ENCODE data around the gene APRT. TPM values are rescaled to one million over a fixed set of nuclear protein-coding genes. Genes with fewer than 3 reads are reported as not detected.

Gene APRT
- total and polyA plus RNA-seq, 9 donors = 12.7 to 150 (median 74.1) TPM

DNA sequence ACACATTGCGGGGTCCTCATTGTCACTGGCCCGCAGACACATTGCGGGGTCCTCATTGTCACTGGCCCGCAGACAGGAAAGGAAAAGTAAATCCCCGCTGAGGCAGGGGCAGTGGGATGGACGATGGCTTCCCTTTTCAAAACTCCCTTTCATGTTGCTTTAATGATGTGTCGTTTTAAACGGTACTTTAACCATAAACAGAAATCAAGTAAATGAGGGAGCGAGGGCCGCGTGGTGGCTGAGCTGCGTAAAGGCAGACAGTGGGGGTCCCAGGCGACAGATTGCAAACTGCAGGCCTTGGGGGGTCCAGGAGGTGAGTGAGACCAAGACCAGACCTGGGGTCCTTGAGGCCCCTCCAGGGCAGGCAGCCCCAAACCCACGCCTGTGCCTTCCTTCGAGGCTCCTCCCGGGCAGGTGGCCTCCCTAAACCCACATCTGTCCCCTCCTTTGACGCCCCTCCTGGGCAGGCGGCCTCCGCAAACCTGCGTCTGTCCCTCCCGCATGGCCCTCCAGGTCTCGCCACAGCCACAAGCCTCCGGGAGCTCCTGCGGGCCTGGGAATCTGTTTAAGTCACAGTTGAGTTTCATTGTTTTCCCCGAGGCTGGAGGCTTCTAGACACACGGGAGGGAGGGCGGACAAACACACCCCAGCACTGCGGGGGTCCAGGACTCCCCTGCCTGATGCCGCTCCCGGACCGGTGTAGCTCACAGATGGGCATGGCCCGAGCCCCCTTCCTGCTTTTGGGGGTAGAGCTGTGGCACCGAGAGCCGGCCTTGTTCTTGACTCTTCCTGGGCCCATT lies 34.1 kb downstream of the APRT start:
- Histone ChIP-seq H3K27ac (no peak overlapping the region), H3K36me3 (no peaks in the 10 kb centered on the region), H3K4me3 (no peak overlapping the region), H3K27me3 (no peaks in the 10 kb centered on the region), H3K4me1 (ENCODE audit: insufficient read depth) (peaks cover 36% of the 10 kb centered on the region), H3K9me3 (no peaks in the 10 kb centered on the region)
- intact Hi-C loops (cut with DNase I) = no loop called here
- no peak for DNase-seq
- TF ChIP-seq, protein P1, sequence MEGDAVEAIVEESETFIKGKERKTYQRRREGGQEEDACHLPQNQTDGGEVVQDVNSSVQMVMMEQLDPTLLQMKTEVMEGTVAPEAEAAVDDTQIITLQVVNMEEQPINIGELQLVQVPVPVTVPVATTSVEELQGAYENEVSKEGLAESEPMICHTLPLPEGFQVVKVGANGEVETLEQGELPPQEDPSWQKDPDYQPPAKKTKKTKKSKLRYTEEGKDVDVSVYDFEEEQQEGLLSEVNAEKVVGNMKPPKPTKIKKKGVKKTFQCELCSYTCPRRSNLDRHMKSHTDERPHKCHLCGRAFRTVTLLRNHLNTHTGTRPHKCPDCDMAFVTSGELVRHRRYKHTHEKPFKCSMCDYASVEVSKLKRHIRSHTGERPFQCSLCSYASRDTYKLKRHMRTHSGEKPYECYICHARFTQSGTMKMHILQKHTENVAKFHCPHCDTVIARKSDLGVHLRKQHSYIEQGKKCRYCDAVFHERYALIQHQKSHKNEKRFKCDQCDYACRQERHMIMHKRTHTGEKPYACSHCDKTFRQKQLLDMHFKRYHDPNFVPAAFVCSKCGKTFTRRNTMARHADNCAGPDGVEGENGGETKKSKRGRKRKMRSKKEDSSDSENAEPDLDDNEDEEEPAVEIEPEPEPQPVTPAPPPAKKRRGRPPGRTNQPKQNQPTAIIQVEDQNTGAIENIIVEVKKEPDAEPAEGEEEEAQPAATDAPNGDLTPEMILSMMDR (IDR thresholded peaks at IDR 0.05) = no peak
- no peak for TF ChIP-seq POLR2A (IDR thresholded peaks at IDR 0.05)
- WGBS, 3 donors = 84 to 87% (median 87%) methylated on average over 34 of the region's 34 CpGs

DNA sequence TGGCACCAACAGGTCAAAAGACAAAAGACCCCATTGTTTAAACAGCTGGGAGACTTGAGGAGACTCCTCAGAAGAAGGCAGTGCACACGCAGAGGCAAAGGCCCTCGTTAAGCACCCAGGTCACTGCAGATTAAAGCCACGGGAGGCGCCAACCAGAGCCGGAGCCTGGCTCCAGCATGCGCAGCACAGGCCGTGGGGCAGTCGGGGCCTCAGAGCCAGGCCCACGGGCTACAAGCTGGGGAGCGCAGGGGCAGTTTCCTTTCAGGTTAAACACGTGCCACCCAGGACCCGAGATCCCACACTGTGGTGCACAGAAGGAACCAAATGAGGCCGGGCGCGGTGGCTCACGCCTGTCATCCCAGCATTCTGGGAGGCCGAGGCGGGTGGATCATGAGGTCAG lies 35.9 kb downstream of the APRT start:
- intact Hi-C loops (cut with DNase I) = no loop called here
- WGBS, 3 donors = 90 to 92% (median 90%) methylated on average over 14 to 18 of the region's 18 CpGs
- Histone ChIP-seq H3K4me1 (ENCODE audit: insufficient read depth) (peaks cover 44% of the 10 kb centered on the region), H3K9me3 (no peaks in the 10 kb centered on the region), H3K27me3 (no peaks in the 10 kb centered on the region), H3K36me3 (no peaks in the 10 kb centered on the region), H3K27ac (no peak overlapping the region), H3K4me3 (no peak overlapping the region)
- no peak for DNase-seq
- no peak for TF ChIP-seq POLR2A (IDR thresholded peaks at IDR 0.05)
- no peak for TF ChIP-seq EP300 (IDR thresholded peaks at IDR 0.05)
- TF ChIP-seq, protein P1 (IDR thresholded peaks at IDR 0.05) = no peak

- Histone ChIP-seq H3K27ac (no peak overlapping the region), H3K4me1 (ENCODE audit: insufficient read depth) (peaks cover 41% of the 10 kb centered on the region), H3K36me3 (no peaks in the 10 kb centered on the region), H3K27me3 (no peaks in the 10 kb centered on the region), H3K4me3 (no peak overlapping the region), H3K9me3 (no peaks in the 10 kb centered on the region)
- intact Hi-C loops (cut with DNase I) = no loop called here
- 89 to 95% (median 94%) methylated on average over 32 of the region's 32 CpGs for WGBS, 3 donors
- DNase-seq = no peak
- TF ChIP-seq EP300 (IDR thresholded peaks at IDR 0.05) (no peak), POLR2A (IDR thresholded peaks at IDR 0.05) (no peak)
- TF ChIP-seq, protein P1 (IDR thresholded peaks at IDR 0.05) = no peak
These were observed 37.0 kb downstream of the APRT start for GRCh38 chr16:88774544-88775393.

DNA sequence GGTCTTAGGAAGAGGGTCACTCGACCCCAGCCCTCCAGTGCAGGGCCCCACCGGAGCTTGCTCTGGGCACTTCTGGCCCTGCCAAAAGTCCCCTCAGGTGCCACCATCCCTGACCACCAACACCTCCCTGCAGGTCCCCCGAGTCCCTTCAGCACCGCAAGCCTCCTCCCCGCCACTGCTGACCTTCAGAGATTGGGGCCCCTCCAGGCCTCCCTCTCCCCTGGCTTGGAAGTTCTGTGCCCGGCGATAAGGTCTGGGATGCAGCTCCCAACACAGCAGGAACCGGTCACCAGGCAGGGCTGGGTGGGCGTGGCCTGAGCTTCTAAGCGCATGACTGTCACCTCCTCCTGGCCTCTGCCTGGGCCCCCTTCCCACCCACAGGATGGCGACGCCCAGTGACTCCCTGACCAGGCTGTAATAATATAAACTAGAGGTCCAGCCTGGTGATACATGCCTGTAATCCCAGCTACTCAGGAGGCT lies 37.9 kb downstream of the APRT start:
- intact Hi-C loops (cut with DNase I) = no loop called here

More for the DNA sequence above, 37.9 kb downstream of the APRT start:
- Histone ChIP-seq H3K36me3 (no peaks in the 10 kb centered on the region), H3K4me3 (no peak overlapping the region), H3K4me1 (ENCODE audit: insufficient read depth) (peaks cover 39% of the 10 kb centered on the region), H3K9me3 (no peaks in the 10 kb centered on the region), H3K27me3 (no peaks in the 10 kb centered on the region), H3K27ac (peak overlapping the region in 1 of 2 donors; percentile 48)
- DNase-seq = peak in 4 of 5 donors; percentile 64 to 71 (median 68)
- TF ChIP-seq, protein P1 (IDR thresholded peaks at IDR 0.05) = no peak
- TF ChIP-seq EP300 (IDR thresholded peaks at IDR 0.05) = no peak
- TF ChIP-seq POLR2A (IDR thresholded peaks at IDR 0.05) = no peak
- WGBS, 3 donors = 12 to 53% (median 22%) methylated on average over 12 of the region's 12 CpGs
